ENCODE data around the gene TAL2. TPM values are rescaled to one million over a fixed set of nuclear protein-coding genes. Genes with fewer than 3 reads are reported as not detected.
A peak's percentile ranks its signal among the peaks of the same experiment; 100 is the strongest.

Gene TAL2
- polyA plus RNA-seq, 1 of the 3 experiments (the other 2 are of a cell fraction), result 0.15 TPM

DNA sequence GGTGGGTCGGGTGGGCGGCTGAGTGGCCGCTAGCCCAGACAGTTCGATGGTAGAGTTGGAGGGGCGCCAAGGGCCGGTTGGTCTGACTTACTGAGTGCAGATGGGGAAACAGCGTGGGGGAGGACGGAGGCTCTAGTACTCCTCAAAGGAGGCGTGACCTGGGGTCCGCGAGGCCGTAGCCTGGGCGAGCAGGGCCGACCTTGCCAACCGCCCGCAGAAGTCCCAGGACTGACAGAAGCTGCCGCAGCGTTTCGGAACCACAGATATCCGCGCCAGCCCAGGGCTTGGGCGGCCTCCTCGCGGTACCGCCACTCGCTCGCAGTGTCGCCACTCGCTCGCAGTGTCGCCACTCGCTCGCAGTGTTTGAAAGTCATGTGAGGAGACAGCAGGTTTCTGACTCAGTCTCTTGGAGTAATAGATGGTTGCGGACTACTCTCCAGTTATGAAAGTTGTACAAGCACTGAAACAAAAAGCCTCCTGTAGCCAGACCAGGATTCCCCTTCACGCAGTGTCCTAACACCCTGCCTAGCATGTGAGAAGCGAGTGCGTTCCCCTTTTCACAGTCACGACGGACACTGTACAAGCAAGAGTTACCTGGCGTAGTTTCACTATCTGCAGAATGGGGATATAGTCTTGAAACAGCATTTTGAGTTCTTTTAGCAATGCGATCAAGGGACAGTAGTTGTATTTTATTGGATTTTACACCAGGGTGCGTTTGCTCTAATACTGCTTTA lies 32.8 kb downstream of the TAL2 start:
- Histone ChIP-seq H3K9me2 (no peaks in the 10 kb centered on the region), H3K9me3 (no peaks in the 10 kb centered on the region), H3K9ac (peak overlapping the region; percentile 34; the same call in 1 of the 2 replicates), H3K4me1 (ENCODE audit: control insufficient read depth in 1 of 2, insufficient read depth in 2 of 2, low read depth in 1 of 2, low read length in 1 of 2) (peaks cover 0 to 9% of the 10 kb centered on the region in 2 experiments; a peak in 2 of 4 replicates), H3K27ac (ENCODE audit: low read depth in 2 of 2, low read length in 1 of 2) (no peak overlapping the region; a peak in 1 of 4 replicates), H3K27me3 (ENCODE audit: insufficient read depth) (peaks cover 5% of the 10 kb centered on the region; the same call in 1 of the 2 replicates), H3F3A (replicated peaks; ENCODE audit: insufficient read depth) (no peaks in the 10 kb centered on the region), H3K79me2 (ENCODE audit: insufficient read depth) (no peaks in the 10 kb centered on the region), H3K36me3 (replicated peaks in 1 of 2; ENCODE audit: control insufficient read depth in 1 of 2, insufficient read depth in 2 of 2, low read length in 1 of 2) (no peaks in the 10 kb centered on the region), H4K20me1 (ENCODE audit: insufficient read depth) (no peaks in the 10 kb centered on the region), H2AFZ (ENCODE audit: low read depth) (peak overlapping the region; percentile 94), H3K4me2 (peak overlapping the region; percentile 93), H3K4me3 (ENCODE audit: low read depth in 2 of 2, low read length in 1 of 2) (peak overlapping the region; percentile 88 to 92)
- peak; percentile 7; the same call in 1 of the 2 replicates for TF ChIP-seq MXI1 (IDR thresholded peaks at IDR 0.05; ENCODE audit: low read depth, low read length)
- no peak for TF ChIP-seq ZBTB33 (IDR thresholded peaks at IDR 0.05; ENCODE audit: borderline replicate concordance, low read depth)
- TF ChIP-seq, protein P1, sequence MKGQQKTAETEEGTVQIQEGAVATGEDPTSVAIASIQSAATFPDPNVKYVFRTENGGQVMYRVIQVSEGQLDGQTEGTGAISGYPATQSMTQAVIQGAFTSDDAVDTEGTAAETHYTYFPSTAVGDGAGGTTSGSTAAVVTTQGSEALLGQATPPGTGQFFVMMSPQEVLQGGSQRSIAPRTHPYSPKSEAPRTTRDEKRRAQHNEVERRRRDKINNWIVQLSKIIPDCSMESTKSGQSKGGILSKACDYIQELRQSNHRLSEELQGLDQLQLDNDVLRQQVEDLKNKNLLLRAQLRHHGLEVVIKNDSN (IDR thresholded peaks at IDR 0.05; ENCODE audit: borderline replicate concordance, low read depth), result peak; percentile 40; the same call in 1 of the 2 replicates
- ChIA-PET POLR2A (no interaction called here), CTCF (interaction anchor here (0.6 to 2.0 kb wide), 4 partner anchors 24 to 86 kb away, joined by 3 to 7 read pairs (median 6); no protein-coding TSS in a partner anchor)
- DNase-seq, result peak; percentile 81
- WGBS (ENCODE audit: low lambda C conversion rate), result 3% methylated on average over 31 of the region's 42 CpGs

DNA sequence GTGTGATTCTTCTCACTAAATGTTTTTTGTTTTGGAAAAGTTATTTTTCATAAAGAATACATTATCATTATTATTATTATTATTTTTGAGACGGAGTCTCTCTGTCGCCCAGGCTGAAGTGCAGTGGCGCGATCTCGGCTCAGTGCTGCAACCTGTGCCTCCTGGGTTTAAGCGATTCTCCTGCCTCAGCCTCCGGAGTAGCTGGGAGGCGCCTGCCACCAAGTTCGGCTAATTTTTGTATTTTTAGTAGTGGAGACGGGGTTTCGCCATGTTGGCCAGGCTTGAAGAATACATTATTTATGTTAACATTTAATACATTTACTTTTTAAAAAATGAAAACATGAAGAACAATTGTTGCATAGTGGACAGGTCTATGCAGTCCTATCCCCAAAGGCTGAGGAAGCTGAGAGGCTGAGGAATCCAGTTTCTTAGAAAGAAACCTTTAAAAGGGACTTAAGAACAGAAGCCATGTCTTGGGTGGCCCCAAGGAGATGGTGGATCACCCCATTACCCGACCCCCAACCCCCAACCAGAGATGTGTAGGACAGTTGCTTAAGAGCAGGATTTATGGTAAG lies 34.0 kb downstream of the TAL2 start:
- peaks cover 5% of the 10 kb centered on the region; the same call in 1 of the 2 replicates for H3K27me3 ChIP-seq (ENCODE audit: insufficient read depth)
- no peaks in the 10 kb centered on the region for H3F3A ChIP-seq (replicated peaks; ENCODE audit: insufficient read depth)
- POLR2A ChIA-PET, result no interaction called here
- DNase-seq, result no peak
- no peak overlapping the region for H3K27ac ChIP-seq (ENCODE audit: low read depth in 2 of 2, low read length in 1 of 2)
- no peaks in the 10 kb centered on the region for H3K9me2 ChIP-seq
- CTCF ChIA-PET, result interaction anchor here (0.7 to 1.8 kb wide), 3 partner anchors 10 to 87 kb away, joined by 3 to 6 read pairs (median 3); no protein-coding TSS in a partner anchor
- WGBS (ENCODE audit: low lambda C conversion rate), result 94% methylated on average over 12 of the region's 12 CpGs
- H3K4me1 ChIP-seq (ENCODE audit: control insufficient read depth in 1 of 2, insufficient read depth in 2 of 2, low read depth in 1 of 2, low read length in 1 of 2), result peaks cover 0 to 9% of the 10 kb centered on the region in 2 experiments; a peak in 2 of 4 replicates
- no peak overlapping the region for H3K4me2 ChIP-seq
- no peak overlapping the region for H3K4me3 ChIP-seq (ENCODE audit: low read depth in 2 of 2, low read length in 1 of 2)
- no peaks in the 10 kb centered on the region for H3K79me2 ChIP-seq (ENCODE audit: insufficient read depth)
- no peak overlapping the region for H3K9ac ChIP-seq
- no peaks in the 10 kb centered on the region for H3K36me3 ChIP-seq (replicated peaks in 1 of 2; ENCODE audit: control insufficient read depth in 1 of 2, insufficient read depth in 2 of 2, low read length in 1 of 2)
- H4K20me1 ChIP-seq (ENCODE audit: insufficient read depth), result no peaks in the 10 kb centered on the region
- no peak overlapping the region for H2AFZ ChIP-seq (ENCODE audit: low read depth)
- H3K9me3 ChIP-seq, result no peaks in the 10 kb centered on the region
- TF ChIP-seq NRF1 (IDR thresholded peaks at IDR 0.05; ENCODE audit: low read depth, low read length) (no peak), GABPA (IDR thresholded peaks at IDR 0.05; ENCODE audit: low read depth) (no peak), MEF2A (IDR thresholded peaks at IDR 0.05; ENCODE audit: borderline replicate concordance, low read depth) (no peak), TCF12 (IDR thresholded peaks at IDR 0.05) (no peak), POLR2AphosphoS5 (IDR thresholded peaks at IDR 0.05; ENCODE audit: low read depth, low read length) (no peak), NFIC (IDR thresholded peaks at IDR 0.05; ENCODE audit: borderline replicate concordance) (no peak), FOSL2 (IDR thresholded peaks at IDR 0.05; ENCODE audit: borderline replicate concordance, low read depth) (no peak), RCOR1 (IDR thresholded peaks at IDR 0.05; ENCODE audit: low read length) (no peak), EP300 (IDR thresholded peaks at IDR 0.05; ENCODE audit: borderline replicate concordance in 1 of 2, low read depth in 1 of 2, low read length in 1 of 2) (no peak), TEAD4 (IDR thresholded peaks at IDR 0.05; ENCODE audit: borderline replicate concordance, insufficient read depth) (no peak), GATA2 (CRISPR knock-in tag; IDR thresholded peaks at IDR 0.05) (no peak), CTCF (IDR thresholded peaks at IDR 0.05) (no peak), ZBTB33 (IDR thresholded peaks at IDR 0.05; ENCODE audit: borderline replicate concordance, low read depth) (no peak), FOXM1 (IDR thresholded peaks at IDR 0.05; ENCODE audit: low read depth) (no peak), CHD2 (IDR thresholded peaks at IDR 0.05; ENCODE audit: low read length, partially characterized antibody) (no peak)
- TF ChIP-seq, protein P2, sequence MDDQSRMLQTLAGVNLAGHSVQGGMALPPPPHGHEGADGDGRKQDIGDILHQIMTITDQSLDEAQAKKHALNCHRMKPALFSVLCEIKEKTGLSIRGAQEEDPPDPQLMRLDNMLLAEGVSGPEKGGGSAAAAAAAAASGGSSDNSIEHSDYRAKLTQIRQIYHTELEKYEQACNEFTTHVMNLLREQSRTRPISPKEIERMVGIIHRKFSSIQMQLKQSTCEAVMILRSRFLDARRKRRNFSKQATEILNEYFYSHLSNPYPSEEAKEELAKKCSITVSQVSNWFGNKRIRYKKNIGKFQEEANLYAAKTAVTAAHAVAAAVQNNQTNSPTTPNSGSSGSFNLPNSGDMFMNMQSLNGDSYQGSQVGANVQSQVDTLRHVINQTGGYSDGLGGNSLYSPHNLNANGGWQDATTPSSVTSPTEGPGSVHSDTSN (IDR thresholded peaks at IDR 0.05), result no peak
